Gastrocnemius medialis (tissue), 4 donors: Measurements from ENCODE around the gene SNX1. TPM values are rescaled to one million over a fixed set of nuclear protein-coding genes. Genes with fewer than 3 reads are reported as not detected.

Experiments
- ATAC-seq, 2 donors: fragments of 150-250 bp; one replicate each; pipeline ENCODE4 v1.9.1; 2016
- DNase-seq, 2 donors: peaks; one replicate each; pipeline ENCODE4 v3.0.0-alpha.2; 2019
- H3K27ac ChIP-seq, 4 donors: fragments of 200-600 bp; sonication (generic); 1 replicate in 1 of 4; 2 replicates in 3 of 4; pipeline ENCODE4 v1.5.1; 2016 to 2018; ENCODE audit warnings: mild to moderate bottlenecking in 2 of 4, moderate library complexity in 1 of 4
- H3K27me3 ChIP-seq, 3 donors: fragments of 200-600 bp; sonication (generic) in 2 of 3; 1 replicate in 1 of 3; 2 replicates in 2 of 3; pipeline versions ENCODE4 v1.5.1 to v1.6.0; 2016 to 2019; ENCODE audit warnings: mild to moderate bottlenecking in 1 of 3, moderate library complexity in 1 of 3
- H3K36me3 ChIP-seq, 2 donors: fragments of 200-600 bp; sonication (generic) in 1 of 2; one replicate each; pipeline ENCODE4 v1.5.1; 2017 to 2018
- H3K4me1 ChIP-seq, 2 donors: fragments of 200-600 bp; sonication (generic) in 1 of 2; one replicate each; pipeline ENCODE4 v1.5.1; 2016 to 2017; ENCODE audit warnings: mild to moderate bottlenecking in 2 of 2
- H3K4me3 ChIP-seq, 4 donors: fragments of 200-600 bp; sonication (generic) in 3 of 4; 1 replicate in 1 of 4; 2 replicates in 3 of 4; pipeline ENCODE4 v1.5.1; 2016 to 2019; ENCODE audit warnings: mild to moderate bottlenecking in 2 of 4
- H3K9me3 ChIP-seq, 3 donors: fragments of 200-600 bp; sonication (generic) in 2 of 3; 1 replicate in 1 of 3; 2 replicates in 2 of 3; pipeline ENCODE4 v1.5.1; 2016 to 2019
- CTCF ChIP-seq, 5 experiments: fragments of 450-650 bp in 3 of 5; fragments of 200-600 bp in 2 of 5; sonication (generic) in 2 of 5; IDR thresholded peaks in 4 of 5; conservative IDR thresholded peaks in 1 of 5; 1 replicate in 4 of 5; 2 replicates in 1 of 5; pipeline ENCODE4 v1.5.1; 2016 to 2019; ENCODE audit warnings: antibody characterized with exemption in 5 of 5, mild to moderate bottlenecking in 3 of 5, moderate library complexity in 3 of 5
- POLR2A ChIP-seq, 2 donors: fragments of 450-650 bp; IDR thresholded peaks; one replicate each; pipeline ENCODE4 v1.6.1; 2017; ENCODE audit warnings: antibody characterized with exemption in 2 of 2, mild to moderate bottlenecking in 2 of 2, moderate library complexity in 2 of 2
- in situ Hi-C, 4 donors: fragments of 200-750 bp; cut with MboI; loops; one replicate each; pipeline versions ENCODE4 v1.15.0 to v1.8.0; 2017; ENCODE audit warnings: low sequenced_read_pairs in 4 of 4
- intact Hi-C: fragments of 100-400 bp; cut with DNase I; formaldehyde crosslinking; loops from one replicate; pipeline ENCODE4 v1.15.1; 2023; ENCODE audit warnings: low total_unique reads
- total RNA-seq, 4 donors: library from RNA; depleted of rRNA; stranded (reverse); fragments of >200 nt; gene quantifications; one replicate each; pipeline versions ENCODE4 v1.1.0 to v1.2.3, GENCODE V29; 2016

The SNX1 gene
- total RNA-seq, 4 donors from 2014 or later: 26.7 to 39.3 (median 34.1) TPM

- Histone ChIP-seq H3K9me3 (no peaks in the 10 kb centered on the region), H3K4me1 (peaks cover 0 to under 1% of the 10 kb centered on the region in 2 donors), H3K27ac (no peak overlapping the region), H3K4me3 (no peak overlapping the region), H3K36me3 (peaks cover 0 to 31% of the 10 kb centered on the region in 2 donors), H3K27me3 (peaks cover under 1 to 4% (median 2%) of the 10 kb centered on the region in 3 donors)
- TF ChIP-seq POLR2A (IDR thresholded peaks at IDR 0.05): no peak
- no peak for TF ChIP-seq CTCF (IDR thresholded peaks at IDR 0.05 in 4 of 5, conservative IDR thresholded peaks at IDR 0.05 in 1 of 5)
- ATAC-seq (no peak), DNase-seq (no peak)
- intact Hi-C loops (no loop called here), in situ Hi-C loops (no loop called here)
These were observed 50.3 kb downstream of the SNX1 start for GRCh38 chr15:64146041-64146440.

GRCh38 chr15:64146520-64146884 lies 50.7 kb downstream of the SNX1 start:
- peaks cover under 1 to 5% of the 10 kb centered on the region in 2 donors for H3K4me1 ChIP-seq
- H3K27ac ChIP-seq: no peak overlapping the region
- in situ Hi-C loops (no loop called here), intact Hi-C loops (no loop called here)
- H3K4me3 ChIP-seq: no peak overlapping the region
- ATAC-seq: no peak
- H3K9me3 ChIP-seq: no peaks in the 10 kb centered on the region
- DNase-seq: no peak
- H3K36me3 ChIP-seq: peaks cover 0 to 26% of the 10 kb centered on the region in 2 donors
- H3K27me3 ChIP-seq: peaks cover 3 to 8% (median 6%) of the 10 kb centered on the region in 3 donors
- TF ChIP-seq POLR2A (IDR thresholded peaks at IDR 0.05) (no peak), CTCF (IDR thresholded peaks at IDR 0.05 in 4 of 5, conservative IDR thresholded peaks at IDR 0.05 in 1 of 5) (no peak)

- H3K27me3 ChIP-seq: peaks cover 5 to 11% (median 11%) of the 10 kb centered on the region in 3 donors
- no peak overlapping the region for H3K27ac ChIP-seq
- H3K4me1 ChIP-seq: peaks cover 6 to 11% of the 10 kb centered on the region in 2 donors
- peaks cover 0 to 23% of the 10 kb centered on the region in 2 donors for H3K36me3 ChIP-seq
- H3K9me3 ChIP-seq: no peaks in the 10 kb centered on the region
- ATAC-seq: no peak
- in situ Hi-C loops (no loop called here), intact Hi-C loops (no loop called here)
- DNase-seq: no peak
- no peak overlapping the region for H3K4me3 ChIP-seq
- TF ChIP-seq POLR2A (IDR thresholded peaks at IDR 0.05) (no peak), CTCF (IDR thresholded peaks at IDR 0.05 in 4 of 5, conservative IDR thresholded peaks at IDR 0.05 in 1 of 5) (no peak)
These were observed 51.3 kb downstream of the SNX1 start for GRCh38 chr15:64146885-64147681.

- no peak for DNase-seq
- Histone ChIP-seq H3K4me1 (peaks cover 12 to 20% of the 10 kb centered on the region in 2 donors), H3K4me3 (no peak overlapping the region), H3K27me3 (peaks cover 12 to 19% (median 18%) of the 10 kb centered on the region in 3 donors), H3K36me3 (peaks cover 0 to 21% of the 10 kb centered on the region in 2 donors), H3K9me3 (no peaks in the 10 kb centered on the region), H3K27ac (no peak overlapping the region)
- TF ChIP-seq CTCF (IDR thresholded peaks at IDR 0.05 in 4 of 5, conservative IDR thresholded peaks at IDR 0.05 in 1 of 5) (no peak), POLR2A (IDR thresholded peaks at IDR 0.05) (no peak)
- intact Hi-C loops: no loop called here
- no peak for ATAC-seq
- in situ Hi-C loops: no loop called here
These were observed 52.4 kb downstream of the SNX1 start for GRCh38 chr15:64148168-64148567.
